H1 (cell line): ENCODE measurements around the gene BNIP1. TPM values are rescaled to one million over a fixed set of nuclear protein-coding genes. Genes with fewer than 3 reads are reported as not detected.

Source experiments
- CTCF ChIA-PET: fragments of 300-600 bp; sonication (Branson Sonifier 250); formaldehyde crosslinking; loops from one replicate; lab custom pipeline; 2021; ENCODE audit not compliant: partially characterized antibody; lab: Charles Lee
- POLR2A ChIA-PET: fragments of 300-600 bp; sonication (Branson Sonifier 250); formaldehyde crosslinking; loops from one replicate; lab custom pipeline; 2021; ENCODE audit warnings: inconsistent platforms; ENCODE audit not compliant: partially characterized antibody; lab: Charles Lee
- DNase-seq, 2 experiments: peaks; one replicate each; pipeline versions ENCODE4 v3.0.0 to v3.0.0-alpha.2; 2010 to 2022; ENCODE audit warnings: low spot score in 2 of 2, low read depth in 1 of 2, mixed read lengths in 1 of 2
- FAIRE-seq: peaks from 2 replicates; lab custom pipeline; 2011; peaks lifted over from hg19 to GRCh38; lab: Jason Lieb, UNC
- H2AFZ ChIP-seq: 2 replicates; pipeline ENCODE4 v1.8.1; 2012; ENCODE audit warnings: low read length, inconsistent platforms
- H2AK5ac ChIP-seq: 2 replicates; pipeline ENCODE4 v1.6.1; 2013; ENCODE audit warnings: low read depth, low read length
- H2BK120ac ChIP-seq: replicated peaks from 2 replicates; pipeline ENCODE3; 2013; ENCODE audit warnings: low read depth, low read length, inconsistent platforms
- H2BK12ac ChIP-seq: 2 replicates; pipeline ENCODE4 v1.6.1; 2013; ENCODE audit warnings: low read depth, low read length
- H2BK15ac ChIP-seq: 2 replicates; pipeline ENCODE4 v1.6.1; 2013; ENCODE audit warnings: low read length
- H2BK20ac ChIP-seq: 2 replicates; pipeline ENCODE4 v1.6.1; 2013; ENCODE audit warnings: low read length
- H2BK5ac ChIP-seq: 2 replicates; pipeline ENCODE4 v1.6.1; 2013; ENCODE audit warnings: low read depth, low read length
- H3K14ac ChIP-seq: 2 replicates; pipeline ENCODE4 v1.6.1; 2013; ENCODE audit warnings: inconsistent platforms; ENCODE audit not compliant: insufficient read length
- H3K18ac ChIP-seq: 2 replicates; pipeline ENCODE4 v1.6.1; 2013; ENCODE audit warnings: low read length; ENCODE audit errors: extremely low read depth
- H3K23ac ChIP-seq: 2 replicates; pipeline ENCODE4 v1.6.1; 2013; ENCODE audit warnings: inconsistent platforms; ENCODE audit not compliant: insufficient read length
- H3K23me2 ChIP-seq: 2 replicates; pipeline ENCODE4 v1.6.1; 2013; ENCODE audit warnings: low read depth, low read length
- H3K27ac ChIP-seq: 2 replicates; pipeline ENCODE4 v1.6.1; 2011; ENCODE audit warnings: low read depth, low read length, inconsistent platforms
- H3K27me3 ChIP-seq, 4 experiments: replicated peaks in 1 of 4; 1 replicate in 1 of 4; 2 replicates in 3 of 4; pipeline versions ENCODE4 v1.6.1 to v1.8.1; 2011 to 2013; ENCODE audit warnings: low read length in 3 of 4, mild to moderate bottlenecking in 3 of 4, inconsistent platforms in 2 of 4, mixed read lengths in 2 of 4, moderate library complexity in 1 of 4; ENCODE audit not compliant: control insufficient read depth in 3 of 4, insufficient read depth in 3 of 4; ENCODE audit errors: extremely low read depth in 1 of 4
- H3K36me3 ChIP-seq, 4 experiments: 2 replicates each; pipeline versions ENCODE4 v1.6.1 to v1.8.1; 2011 to 2013; ENCODE audit warnings: mild to moderate bottlenecking in 4 of 4, low read length in 3 of 4, moderate library complexity in 2 of 4, control low read depth in 1 of 4, inconsistent platforms in 1 of 4; ENCODE audit not compliant: insufficient read depth in 4 of 4, control insufficient read depth in 2 of 4
- H3K4ac ChIP-seq: replicated peaks from 2 replicates; pipeline ENCODE3; 2013; ENCODE audit warnings: low read length, low read depth, mixed read lengths, inconsistent platforms; ENCODE audit not compliant: insufficient read length
- H3K4me1 ChIP-seq, 4 experiments: replicated peaks in 1 of 4; 1 replicate in 1 of 4; 2 replicates in 3 of 4; pipeline versions ENCODE4 v1.6.1 to v1.8.1; 2011 to 2013; ENCODE audit warnings: low read length in 3 of 4, inconsistent platforms in 2 of 4, mixed read lengths in 1 of 4; ENCODE audit not compliant: insufficient read depth in 4 of 4, control insufficient read depth in 3 of 4
- H3K4me2 ChIP-seq, 2 experiments: 2 replicates each; pipeline versions ENCODE4 v1.6.1 to v1.8.1; 2011 to 2013; ENCODE audit warnings: low read depth in 2 of 2, low read length in 2 of 2, control low read depth in 1 of 2, inconsistent platforms in 1 of 2, mild to moderate bottlenecking in 1 of 2; ENCODE audit not compliant: insufficient read depth in 1 of 2
- H3K4me3 ChIP-seq, 4 experiments: fragments of 200-600, 300-600 bp in 1 of 4; sonication (generic), shearing (Covaris generic), sonication (Bioruptor Twin) in 1 of 4; 2 replicates each; pipeline versions ENCODE4 v1.5.1 to v1.8.1; 2011 to 2016; ENCODE audit warnings: low read length in 4 of 4, low read depth in 3 of 4, control low read depth in 2 of 4, inconsistent platforms in 2 of 4, mild to moderate bottlenecking in 2 of 4, mixed read lengths in 1 of 4, moderate library complexity in 1 of 4; ENCODE audit not compliant: insufficient read depth in 2 of 4; ENCODE audit errors: extremely low read depth in 1 of 4
- H3K56ac ChIP-seq: replicated peaks from 2 replicates; pipeline ENCODE3; 2013; ENCODE audit warnings: low read depth, mild to moderate bottlenecking, mixed read lengths, low read length, inconsistent platforms; ENCODE audit not compliant: insufficient read length
- H3K79me1 ChIP-seq: 2 replicates; pipeline ENCODE4 v1.6.1; 2013; ENCODE audit warnings: low read depth, low read length, control low read depth
- H3K79me2 ChIP-seq, 2 experiments: 2 replicates each; pipeline versions ENCODE4 v1.6.1 to v1.8.1; 2012 to 2013; ENCODE audit warnings: low read length in 2 of 2, mild to moderate bottlenecking in 2 of 2, inconsistent platforms in 1 of 2; ENCODE audit not compliant: insufficient read depth in 2 of 2, control insufficient read depth in 1 of 2
- H3K9ac ChIP-seq, 4 experiments: replicated peaks in 1 of 4; 1 replicate in 1 of 4; 2 replicates in 3 of 4; pipeline versions ENCODE4 v1.6.1 to v1.8.1; 2011 to 2013; ENCODE audit warnings: low read depth in 3 of 4, low read length in 3 of 4, control low read depth in 2 of 4, mild to moderate bottlenecking in 2 of 4, moderate library complexity in 2 of 4, inconsistent platforms in 1 of 4; ENCODE audit errors: extremely low read depth in 1 of 4
- H3K9me3 ChIP-seq, 2 experiments: 2 replicates each; pipeline versions ENCODE4 v1.6.1 to v1.8.1; 2012 to 2013; ENCODE audit warnings: mild to moderate bottlenecking in 2 of 2, moderate library complexity in 2 of 2, control low read depth in 1 of 2, inconsistent platforms in 1 of 2, low read depth in 1 of 2, low read length in 1 of 2, mixed read lengths in 1 of 2; ENCODE audit not compliant: insufficient read depth in 2 of 2
- H4K20me1 ChIP-seq, 2 experiments: replicated peaks in 1 of 2; 2 replicates each; pipeline versions ENCODE3 to v1.8.1; 2011 to 2013; ENCODE audit warnings: inconsistent platforms in 2 of 2, low read length in 2 of 2, mild to moderate bottlenecking in 1 of 2; ENCODE audit not compliant: insufficient read depth in 2 of 2, control insufficient read depth in 1 of 2
- H4K5ac ChIP-seq: 2 replicates; pipeline ENCODE4 v1.6.1; 2013; ENCODE audit warnings: low read length, low read depth, mixed read lengths, inconsistent platforms; ENCODE audit not compliant: insufficient read length
- H4K8ac ChIP-seq: 2 replicates; pipeline ENCODE4 v1.8.0; 2013; ENCODE audit warnings: mild to moderate bottlenecking, moderate library complexity, low read length, inconsistent platforms; ENCODE audit not compliant: insufficient read depth; ENCODE audit errors: extremely low read depth
- H4K91ac ChIP-seq: replicated peaks from 2 replicates; pipeline ENCODE3; 2013; ENCODE audit warnings: low read length, mixed read lengths, inconsistent platforms; ENCODE audit not compliant: insufficient read length
- CHD1 ChIP-seq: IDR thresholded peaks from 2 replicates; pipeline ENCODE4 v1.6.1; 2012; ENCODE audit warnings: low read depth, low read length, improper control_type of control experiment
- FOSL1 ChIP-seq: IDR thresholded peaks from 2 replicates; pipeline ENCODE4 v1.6.1; 2011; ENCODE audit warnings: mild to moderate bottlenecking, low read depth, low read length, moderate library complexity; ENCODE audit not compliant: insufficient read depth
- SRF ChIP-seq: IDR thresholded peaks from 2 replicates; pipeline ENCODE4 v1.6.1; 2011; ENCODE audit warnings: mild to moderate bottlenecking, low read depth, low read length, moderate library complexity
- WGBS, 2 experiments: shearing (Covaris generic) in 1 of 2; methylation state at CpG; one replicate each; pipeline versions ENCODE4 v1.1.6 to v1.1.7; 2013 to 2015; ENCODE audit warnings: low lambda C conversion rate in 2 of 2, mixed read lengths in 2 of 2, inconsistent platforms in 1 of 2, low coverage in 1 of 2, missing lambda C conversion rate in 1 of 2; ENCODE audit not compliant: insufficient replicate concordance in 2 of 2, insufficient coverage in 1 of 2, insufficient read length in 1 of 2; ENCODE audit errors: extremely low coverage in 1 of 2, missing lambda C conversion rate in 1 of 2; 5-methylcytosine and 5-hydroxymethylcytosine counted together
- polyA plus RNA-seq, 7 experiments: library from polyadenylated mRNA; depleted of rRNA in 3 of 7; stranded (reverse) in 5 of 7; unstranded in 2 of 7; fragments of >200 nt in 5 of 7; fragments of 200-250 nt in 2 of 7; gene quantifications; 1 replicate in 5 of 7; 2 replicates in 1 of 7; 4 replicates in 1 of 7; pipeline versions ENCODE4 v1.2.1 to v1.2.3, GENCODE V29; 2011 to 2013; ENCODE audit warnings: missing spikeins in 2 of 7, mixed read lengths in 2 of 7
- total RNA-seq: library from RNA; stranded (reverse); fragmentation: NEBNext Ultra II Directional; extraction: Animal tissue kit (Norgen Biotek cat#: 25700); gene quantifications from 2 replicates; pipeline ENCODE4 v1.2.1, GENCODE V29; 2021

Gene BNIP1
- total and polyA plus RNA-seq, 2 of the 8 experiments (the other 6 are each of a cell fraction or from before 2014, with no cell fraction given), result 13.5 to 14.7 TPM

DNA sequence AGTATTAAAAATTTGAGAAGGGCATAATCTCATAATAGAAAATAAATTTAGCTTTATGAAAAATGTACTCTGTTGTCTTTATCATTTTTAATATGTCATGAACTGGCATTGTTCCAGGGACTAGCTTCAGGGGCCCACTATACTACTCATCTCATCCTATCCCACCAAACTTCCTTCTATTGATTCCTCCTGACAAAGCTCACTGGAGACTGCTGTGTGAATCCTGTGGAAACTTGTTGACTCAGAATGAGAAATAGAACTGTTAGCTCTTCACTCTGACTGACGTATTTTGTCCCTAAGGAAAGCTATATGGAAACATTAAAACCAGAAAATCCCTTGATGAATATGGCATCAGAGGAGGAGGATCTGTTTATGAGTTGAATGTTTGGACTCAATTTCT lies 29.8 kb upstream of the BNIP1 start:
- Histone ChIP-seq H2BK5ac (no peak overlapping the region), H3K23ac (no peak overlapping the region), H2AFZ (no peak overlapping the region), H3K4me2 (no peak overlapping the region), H2BK12ac (no peak overlapping the region), H3K18ac (no peak overlapping the region)
- TF ChIP-seq CHD1 (no peak), FOSL1 (no peak), SRF (no peak)
- TF ChIP-seq, all 59 proteins: peak for 0
- Histone ChIP-seq H4K5ac (no peak overlapping the region), H3K79me1 (no peaks in the 10 kb centered on the region), H2BK20ac (no peak overlapping the region), H3K56ac (no peak overlapping the region), H4K91ac (no peak overlapping the region), H2BK120ac (no peak overlapping the region), H3K79me2 (no peaks in the 10 kb centered on the region), H4K20me1 (no peaks in the 10 kb centered on the region), H3K9me3 (no peaks in the 10 kb centered on the region), H3K23me2 (no peaks in the 10 kb centered on the region), H3K4me1 (no peaks in the 10 kb centered on the region), H3K4ac (no peak overlapping the region), H3K27me3 (no peaks in the 10 kb centered on the region), H4K8ac (no peak overlapping the region), H3K9ac (peak overlapping the region in 1 of 4 experiments; percentile 34; a peak in 1 of 7 replicates), H3K36me3 (no peaks in the 10 kb centered on the region; a peak in 1 of 8 replicates), H2BK15ac (no peak overlapping the region), H3K4me3 (no peak overlapping the region), H3K14ac (no peak overlapping the region), H3K27ac (no peak overlapping the region), H2AK5ac (no peak overlapping the region)
- WGBS, 2 experiments, result 100% methylated on average over 1 of the region's 1 CpG; no CpG with 5 or more reads in 1 of the 2 experiments
- ChIA-PET POLR2A (no interaction called here), CTCF (interaction anchor here (0.6 to 1.4 kb wide), 6 partner anchors 12 to 217 kb away, joined by 3 to 4 read pairs (median 3); partner anchors contain the start of gene ATP6V0E1)
- DNase-seq, result no peak
- FAIRE-seq, result no peak
